Left renal cortex interstitium (tissue), 4 donors: ENCODE measurements around the gene ERRFI1. TPM values are rescaled to one million over a fixed set of nuclear protein-coding genes. Genes with fewer than 3 reads are reported as not detected.

Experiments
- DNase-seq, 4 donors: peaks; one replicate each; pipeline ENCODE4 v3.0.0-alpha.2; 2013; ENCODE audit warnings: low read depth in 4 of 4, low spot score in 2 of 4, missing footprints in 1 of 4
- polyA plus RNA-seq, 4 donors: library from polyadenylated mRNA; unstranded; fragments of 120-200 nt; gene quantifications; one replicate each; pipeline ENCODE4 v1.2.1, GENCODE V29; 2013; ENCODE audit not compliant: insufficient read length in 4 of 4

The ERRFI1 gene
- polyA plus RNA-seq, 4 donors: 18.9 to 24.8 (median 20.6) TPM

DNA sequence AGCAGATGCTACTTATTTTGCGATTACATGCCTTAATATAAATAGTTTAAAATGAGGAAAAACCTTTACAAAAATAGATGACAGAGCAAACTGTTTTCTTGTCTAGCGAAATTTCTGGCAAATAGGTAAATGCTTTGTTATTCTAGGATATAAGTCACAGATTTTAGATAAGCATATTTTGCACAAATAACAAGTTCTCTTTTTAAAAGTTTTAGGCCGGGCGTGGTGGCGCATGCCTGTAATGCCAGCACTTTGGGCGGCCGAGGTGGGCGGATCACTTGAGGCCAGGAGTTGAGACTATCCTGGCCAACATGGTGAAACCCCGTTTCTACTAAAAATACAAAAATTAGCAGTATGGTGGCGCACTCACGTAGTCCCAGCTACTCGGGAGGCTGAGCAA lies 20.3 kb upstream of the ERRFI1 start:
- no peak for DNase-seq

DNA sequence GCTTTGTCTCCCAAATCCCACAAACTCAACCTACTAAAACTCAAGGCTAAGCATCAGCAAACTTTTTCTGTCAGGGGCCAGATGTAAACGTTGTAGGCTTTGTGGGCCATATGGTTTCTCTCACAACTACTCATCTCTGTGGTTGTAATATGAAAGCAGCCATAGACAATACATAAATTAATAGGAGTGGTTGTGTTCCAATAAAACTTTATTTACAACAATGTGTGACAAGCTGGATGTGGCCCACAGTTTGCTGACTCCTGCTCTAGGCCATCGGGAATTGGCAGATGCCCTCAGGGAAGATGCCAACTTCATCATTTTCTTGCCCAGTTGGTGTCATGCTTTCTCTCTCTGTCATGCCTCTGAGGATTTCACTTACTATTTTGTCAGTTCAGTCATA lies 17.5 kb upstream of the ERRFI1 start:
- DNase-seq: no peak

DNA sequence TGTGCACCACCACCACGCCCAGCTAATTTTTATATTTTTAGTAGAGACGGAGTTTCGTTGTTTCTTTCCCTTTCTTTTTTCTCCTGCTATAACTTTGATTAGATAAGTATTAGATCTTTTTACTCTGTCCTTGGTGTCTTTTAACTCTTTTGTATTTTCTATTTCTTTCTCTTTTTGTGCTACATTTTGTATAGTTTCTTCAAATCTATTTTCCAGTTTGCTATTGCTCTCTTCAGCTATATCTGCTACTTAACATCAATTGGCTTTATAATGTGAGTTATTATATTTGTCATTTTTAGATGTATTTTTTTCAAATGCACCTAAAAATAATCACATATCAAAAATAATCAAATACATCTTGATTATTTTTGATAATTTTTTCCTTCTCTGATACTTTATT lies 16.0 kb upstream of the ERRFI1 start:
- no peak for DNase-seq

DNA sequence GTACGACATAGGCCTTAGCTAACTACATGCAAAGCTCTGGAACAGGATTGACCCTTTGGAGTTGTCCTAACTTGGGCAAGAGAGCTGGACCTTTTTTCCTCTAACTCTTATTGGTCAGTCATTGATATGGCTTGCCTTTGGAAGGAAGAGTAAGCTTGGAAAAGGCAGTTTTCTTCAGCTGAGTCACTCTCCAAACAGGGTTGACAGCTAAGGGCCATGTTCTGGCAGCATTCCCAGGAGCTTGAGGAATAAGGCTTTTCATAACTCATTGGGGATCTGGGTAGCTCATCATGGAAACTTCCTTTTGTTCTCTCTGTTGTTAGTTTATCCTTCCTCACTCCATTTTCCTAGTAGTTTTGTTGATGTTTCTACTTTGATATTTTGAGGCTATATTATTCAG lies 14.5 kb upstream of the ERRFI1 start:
- DNase-seq: no peak

DNA sequence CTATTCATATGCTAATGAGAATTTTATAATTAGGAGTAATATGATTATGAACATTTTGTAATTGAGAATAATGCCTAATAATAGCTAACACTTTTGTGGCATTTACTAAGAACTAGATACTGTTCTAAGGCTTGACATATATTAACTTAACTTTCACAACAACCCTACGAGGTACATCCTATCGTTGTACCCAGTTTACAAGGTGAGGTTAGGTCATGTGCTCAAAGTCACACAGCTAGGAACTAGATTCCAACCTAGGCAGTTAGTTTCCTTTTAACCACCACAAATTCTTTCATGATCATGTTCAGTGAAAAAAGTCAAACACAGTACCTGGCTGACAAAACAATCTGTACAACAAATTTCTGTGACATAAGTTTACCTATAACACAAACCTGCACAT lies 13.0 kb upstream of the ERRFI1 start:
- no peak for DNase-seq

DNA sequence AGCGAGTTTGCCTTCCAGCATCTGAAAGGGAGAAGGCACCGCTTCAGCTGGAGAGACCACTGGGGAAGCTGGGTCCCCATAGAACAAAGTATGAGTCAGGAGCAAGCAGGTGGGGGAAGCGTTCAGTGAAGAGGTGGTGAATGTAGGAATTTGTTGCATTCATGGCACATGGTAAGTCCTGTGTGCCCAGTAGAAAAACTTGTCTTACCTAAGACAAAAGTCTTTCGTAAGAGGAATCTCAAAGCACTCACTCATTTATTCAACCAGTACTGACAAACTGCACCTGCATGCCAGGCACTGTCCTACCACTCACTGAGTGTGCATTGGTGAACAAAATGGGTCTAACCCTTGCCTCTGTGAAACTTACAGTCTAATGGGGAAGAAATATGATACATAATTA lies 9.2 kb upstream of the ERRFI1 start:
- no peak for DNase-seq

DNA sequence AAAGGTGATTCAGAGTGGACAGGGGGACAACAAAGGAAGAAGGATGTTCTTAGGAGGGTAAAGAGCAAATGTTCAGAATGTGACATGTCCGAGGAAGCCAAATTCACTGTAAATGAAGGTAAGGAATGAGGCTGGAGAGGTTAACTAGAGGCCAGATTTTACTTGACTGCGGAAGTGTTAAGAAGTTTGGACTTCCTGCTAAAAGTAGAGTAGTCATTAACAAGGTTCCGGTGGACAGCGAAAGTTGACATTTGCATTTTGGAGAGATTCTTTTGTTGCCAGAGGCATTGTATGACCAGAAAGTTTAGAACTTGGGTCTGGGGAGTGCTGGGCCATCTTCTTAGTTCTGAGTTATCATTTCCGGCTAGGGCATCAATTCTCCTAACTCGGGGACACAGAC lies 7.2 kb upstream of the ERRFI1 start:
- DNase-seq: no peak

DNA sequence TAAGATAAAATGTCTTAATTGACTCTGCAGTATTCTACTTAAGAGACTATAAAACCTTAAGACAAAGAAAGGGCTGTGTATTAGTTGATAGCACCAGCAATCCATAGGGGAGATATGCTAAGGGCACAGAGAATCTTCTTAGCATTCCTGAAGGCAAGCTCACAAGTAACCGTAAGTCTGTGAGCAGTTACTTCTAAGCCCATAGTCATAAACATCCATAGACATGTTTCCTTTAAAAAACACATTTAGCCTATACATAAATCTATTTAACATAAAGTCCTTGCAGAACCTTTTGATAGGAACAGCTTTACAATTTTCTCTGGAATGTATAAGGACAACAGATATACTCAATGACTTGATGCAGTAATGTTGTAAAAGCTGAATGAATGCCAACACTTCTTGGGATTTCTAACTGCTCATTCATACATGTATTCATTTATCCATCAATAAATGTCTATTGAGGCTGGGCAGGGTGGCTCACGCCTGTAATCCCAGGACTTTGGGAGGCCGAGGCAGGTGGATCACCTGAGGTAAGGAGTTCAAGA lies 6.3 kb upstream of the ERRFI1 start:
- no peak for DNase-seq

DNA sequence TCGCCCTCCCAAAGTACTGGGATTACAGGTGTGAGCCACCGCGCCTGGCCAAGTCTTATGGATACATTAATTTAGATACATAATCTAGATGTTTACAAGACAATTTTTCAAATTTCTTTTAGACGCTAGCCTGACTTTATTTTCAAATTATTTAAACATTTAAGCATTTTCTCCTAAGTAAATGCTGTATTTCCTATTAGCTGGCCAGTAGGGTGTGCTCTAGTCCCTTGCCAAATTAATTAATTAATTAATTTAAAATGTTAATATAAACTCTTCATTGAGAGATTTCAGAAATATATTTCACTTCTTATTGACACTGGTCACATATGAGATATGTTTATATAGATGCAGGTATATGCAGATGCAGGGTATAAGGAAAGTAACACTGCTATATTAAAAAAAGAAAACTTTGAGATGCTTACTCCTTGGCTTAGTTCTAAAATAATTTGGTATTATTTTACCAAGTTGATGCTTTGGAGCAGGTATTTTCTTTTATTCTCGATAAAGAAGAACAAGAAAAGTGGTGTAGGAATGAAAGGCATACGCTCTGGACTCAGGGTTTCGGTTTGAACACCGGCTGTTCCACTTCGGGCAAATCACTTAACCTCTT lies 5.2 kb upstream of the ERRFI1 start:
- DNase-seq: no peak

DNA sequence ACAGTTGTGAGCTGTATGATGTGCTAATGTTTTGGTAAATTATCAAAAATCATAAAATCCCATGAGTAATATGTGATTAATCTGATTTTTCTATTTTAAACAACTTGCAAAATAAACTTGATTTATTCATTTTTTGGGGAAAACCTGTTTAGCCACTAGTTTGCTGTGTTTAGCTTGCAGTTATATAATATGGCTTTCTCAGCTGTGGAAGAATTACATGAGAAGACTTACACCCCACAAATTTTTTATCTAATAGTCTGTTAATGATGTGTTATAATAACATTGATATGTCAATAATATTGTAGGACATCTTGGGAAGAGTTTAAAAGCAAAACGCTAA lies 2.4 kb upstream of the ERRFI1 start:
- DNase-seq: no peak

DNA sequence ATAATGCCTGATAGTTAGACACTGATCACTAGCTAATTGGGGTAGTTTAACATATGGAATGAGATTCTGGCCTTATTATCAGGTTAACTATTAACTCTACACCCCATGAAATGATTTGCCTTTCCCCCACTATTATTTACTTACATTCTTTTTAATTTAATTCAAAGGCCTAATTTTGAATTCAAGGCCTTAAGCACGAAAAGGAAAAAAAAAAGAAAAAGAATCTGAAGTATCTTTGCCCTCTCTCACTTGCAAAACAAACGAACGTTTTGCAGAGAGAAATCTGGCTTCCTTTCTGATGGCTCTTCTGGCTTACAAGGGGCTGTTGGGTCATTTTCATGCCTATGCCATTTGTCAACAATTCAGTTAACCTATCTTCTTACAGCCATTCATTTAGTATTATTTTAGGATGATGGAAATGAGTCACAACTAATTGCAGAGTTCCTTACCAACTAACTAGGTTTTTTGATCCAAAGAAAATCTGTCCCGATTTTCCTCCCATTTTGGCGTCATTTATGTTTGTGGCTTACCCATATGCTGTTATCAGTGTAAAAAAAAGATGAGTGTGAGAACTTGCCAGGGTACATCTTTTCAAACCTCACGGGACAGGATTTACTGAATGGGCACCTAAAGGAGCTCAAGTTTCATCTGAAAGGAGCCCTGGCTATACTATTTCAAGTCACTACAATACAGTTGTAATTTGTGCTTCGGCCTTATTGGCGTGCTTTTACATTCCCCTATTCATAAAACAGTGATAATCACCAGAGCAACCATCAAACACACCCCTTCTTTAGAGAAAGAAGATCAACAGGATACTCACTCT lies 1.9 kb upstream of the ERRFI1 start:
- DNase-seq: no peak

DNA sequence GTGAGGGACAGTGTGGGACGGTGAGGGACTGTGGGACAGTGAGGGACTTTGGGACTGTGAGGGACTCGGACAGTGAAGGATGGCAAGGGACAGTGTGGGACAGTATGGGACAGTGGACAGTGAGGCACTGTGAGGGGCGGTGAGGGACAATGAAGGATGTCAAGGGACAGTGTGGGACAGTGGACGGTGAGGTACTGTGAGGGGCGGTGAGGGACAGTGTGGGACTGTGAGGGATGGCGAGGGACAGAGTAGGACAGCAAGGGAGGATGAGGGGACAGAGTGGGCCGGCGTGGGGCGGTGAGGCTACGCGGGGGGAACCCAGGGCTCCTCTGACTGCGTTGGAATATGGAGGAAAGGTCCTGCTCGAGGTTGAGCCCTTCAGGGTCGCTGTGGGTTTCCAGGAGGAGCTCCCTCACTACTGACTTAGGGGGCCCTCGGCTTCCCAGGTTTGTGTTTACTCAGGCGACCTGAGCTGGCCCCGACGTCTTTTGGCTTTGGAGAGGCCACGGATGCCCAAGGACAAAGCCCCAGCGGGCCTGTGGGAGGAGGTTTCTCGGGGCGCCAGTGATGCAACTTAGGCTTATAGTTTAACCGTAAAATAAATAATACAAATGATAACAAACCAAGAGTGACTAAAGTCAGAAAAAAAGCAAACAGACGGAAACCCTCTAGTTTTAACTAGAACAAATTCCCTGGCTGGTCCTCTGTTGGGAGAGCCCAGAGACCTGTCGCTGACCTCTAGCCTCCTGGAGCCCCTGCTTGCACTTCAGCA lies 1.1 kb upstream of the ERRFI1 start:
- no peak for DNase-seq

DNA sequence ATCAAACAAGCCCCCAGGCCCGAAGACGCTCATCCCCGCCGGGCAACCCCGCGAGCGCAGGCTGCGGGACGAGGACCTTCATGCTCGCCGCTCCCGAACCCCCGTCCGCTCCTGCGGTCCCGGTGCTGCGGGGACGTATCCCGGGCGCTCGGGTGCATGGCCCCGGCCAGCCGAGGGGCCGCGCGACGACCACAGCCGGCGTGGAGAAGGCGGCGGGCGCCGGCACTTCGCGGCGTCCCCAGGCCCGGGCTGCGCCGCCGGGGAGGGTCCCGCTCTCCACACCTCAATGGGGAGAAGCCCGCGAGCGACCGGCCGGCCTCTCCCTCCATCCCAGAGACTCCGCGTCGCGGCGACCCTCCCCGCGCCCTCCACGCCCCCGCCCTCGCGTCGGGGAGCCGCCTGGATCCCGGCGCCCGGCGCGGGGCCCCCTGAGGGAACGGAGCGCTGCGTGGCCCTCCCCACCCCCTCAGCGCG lies 401 bp downstream of the ERRFI1 start:
- no peak for DNase-seq

DNA sequence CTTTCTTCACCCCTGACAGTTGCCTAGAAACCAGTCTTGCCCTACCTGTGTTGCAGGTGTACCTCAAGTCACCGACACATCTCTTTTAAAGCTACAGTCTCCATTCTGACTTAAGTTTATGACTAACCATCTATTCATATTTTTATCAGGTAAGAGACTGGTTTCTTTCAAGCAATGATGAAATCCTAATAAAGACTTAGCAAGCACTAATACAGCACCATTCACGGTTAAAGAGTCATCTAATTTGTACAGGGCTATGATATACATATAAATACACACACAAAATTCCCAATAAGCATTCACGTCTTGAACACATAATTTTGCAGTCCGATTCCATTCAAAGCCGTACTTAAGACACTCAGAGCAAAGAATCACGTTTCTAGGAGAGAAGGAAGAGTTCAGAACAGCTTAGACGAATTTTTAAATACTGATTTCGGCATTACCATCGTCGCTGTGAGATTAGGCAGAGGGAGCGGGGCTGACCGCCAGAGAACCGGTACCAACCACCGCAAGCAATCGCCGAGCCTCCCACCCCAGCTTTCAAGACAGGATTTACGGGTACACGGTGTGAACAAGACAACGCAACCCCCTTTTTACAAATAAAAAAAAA lies 943 bp downstream of the ERRFI1 start:
- no peak for DNase-seq

DNA sequence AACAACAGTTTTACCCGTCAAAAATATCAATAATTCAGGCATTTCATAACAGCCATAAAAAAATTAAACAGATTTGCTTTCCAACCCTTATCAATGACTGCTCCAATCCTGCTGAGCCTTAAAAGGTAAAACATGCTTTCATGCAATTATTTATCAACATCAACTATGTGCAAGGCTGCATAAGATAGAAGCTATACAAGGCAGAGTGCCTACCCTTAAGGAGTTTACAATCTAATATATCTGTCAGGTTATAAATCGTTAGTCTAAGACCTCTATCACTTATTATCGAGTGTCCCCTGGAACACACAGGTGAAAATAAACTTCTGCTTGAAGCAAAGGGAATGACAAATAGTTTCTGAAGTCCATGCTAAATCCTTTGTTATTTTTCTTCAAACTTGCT lies 1.8 kb downstream of the ERRFI1 start:
- DNase-seq: no peak

DNA sequence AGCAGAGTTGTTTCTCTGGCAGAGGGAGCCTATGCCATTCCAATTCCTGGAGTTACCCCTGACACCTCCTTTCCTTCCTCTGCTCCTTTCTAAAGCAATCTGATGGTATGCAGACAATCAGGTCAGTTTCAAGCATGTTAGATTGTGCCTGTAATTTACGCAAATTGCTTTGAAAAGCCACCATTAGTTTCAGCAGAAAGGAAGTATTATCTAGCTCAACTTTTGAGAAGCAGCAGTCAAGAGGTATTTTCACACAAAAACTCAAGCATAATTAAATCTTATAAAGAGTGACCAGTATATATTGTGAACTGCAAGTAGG lies 2.2 kb downstream of the ERRFI1 start:
- no peak for DNase-seq

DNA sequence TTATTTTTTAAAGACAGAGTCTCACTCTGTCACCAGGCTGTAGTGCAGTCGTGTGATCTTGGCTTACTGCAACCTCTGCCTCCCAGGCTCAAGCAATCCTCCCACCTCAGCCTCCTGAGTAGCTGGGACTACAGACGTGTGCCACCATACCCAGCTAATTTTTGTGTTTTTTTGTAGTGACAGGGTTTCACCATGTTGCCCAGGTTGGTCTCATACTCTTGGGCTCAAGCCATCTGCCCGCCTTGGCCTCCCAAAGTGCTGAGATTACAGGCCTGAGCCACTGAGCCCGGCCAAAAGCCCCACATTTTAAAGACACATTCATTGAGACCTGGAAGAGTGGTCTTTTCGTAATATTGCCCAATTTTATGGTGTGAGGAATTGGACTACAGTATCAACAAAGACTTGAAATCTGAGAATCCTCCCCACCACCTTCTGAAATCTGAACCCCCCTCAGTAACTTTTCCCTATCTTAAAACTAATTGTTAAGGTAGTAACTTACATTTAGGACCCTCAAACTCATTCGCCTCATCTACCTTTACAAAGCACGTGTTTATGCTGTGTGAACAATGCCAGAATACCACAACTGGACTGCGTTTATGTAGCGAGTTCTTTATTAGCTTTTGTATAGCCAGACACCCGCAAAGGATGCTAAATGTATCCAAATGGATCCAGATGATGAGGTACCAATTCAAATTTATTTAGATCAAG lies 2.7 kb downstream of the ERRFI1 start:
- no peak for DNase-seq

DNA sequence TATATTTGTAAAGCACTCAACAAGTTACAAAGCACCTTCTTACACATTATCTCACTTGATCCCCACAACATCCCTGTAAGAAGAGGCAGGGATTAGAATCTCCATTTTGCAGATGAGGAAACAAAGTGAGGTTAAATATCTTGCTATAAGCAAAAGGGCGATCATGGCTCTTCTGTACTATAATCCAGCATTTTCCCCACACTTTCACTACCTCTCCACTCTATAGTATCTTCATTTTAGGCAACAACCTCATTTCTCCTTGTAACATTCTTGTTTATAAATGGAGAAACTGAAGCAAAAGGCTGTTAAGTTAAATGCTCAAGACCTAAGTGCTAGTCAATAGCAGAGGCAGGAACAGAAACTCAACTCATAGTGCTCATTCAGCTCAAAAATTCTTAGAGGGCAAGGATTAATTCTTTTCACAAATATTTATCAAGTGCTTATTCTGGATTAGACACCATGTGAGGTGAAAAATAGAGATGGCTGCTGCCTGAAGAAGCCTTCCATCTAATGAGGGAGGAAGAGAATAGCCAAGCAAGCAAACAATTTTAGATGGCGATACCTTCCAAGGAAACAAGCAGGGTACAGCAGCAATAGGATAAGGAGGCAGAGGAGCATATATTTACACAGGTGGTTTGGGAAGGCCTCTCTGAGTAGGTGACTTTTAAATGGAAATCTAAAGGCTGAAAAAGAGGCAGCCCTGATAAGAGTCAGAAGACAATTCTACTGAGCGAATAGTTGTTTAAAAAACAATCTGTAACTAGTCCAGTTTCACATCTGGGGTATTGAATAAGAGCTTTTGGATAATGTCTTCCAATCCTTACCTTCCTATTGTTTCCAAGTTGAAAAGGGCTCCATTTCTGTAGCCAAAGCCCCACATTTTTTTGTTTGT lies 3.5 kb downstream of the ERRFI1 start:
- DNase-seq: no peak

DNA sequence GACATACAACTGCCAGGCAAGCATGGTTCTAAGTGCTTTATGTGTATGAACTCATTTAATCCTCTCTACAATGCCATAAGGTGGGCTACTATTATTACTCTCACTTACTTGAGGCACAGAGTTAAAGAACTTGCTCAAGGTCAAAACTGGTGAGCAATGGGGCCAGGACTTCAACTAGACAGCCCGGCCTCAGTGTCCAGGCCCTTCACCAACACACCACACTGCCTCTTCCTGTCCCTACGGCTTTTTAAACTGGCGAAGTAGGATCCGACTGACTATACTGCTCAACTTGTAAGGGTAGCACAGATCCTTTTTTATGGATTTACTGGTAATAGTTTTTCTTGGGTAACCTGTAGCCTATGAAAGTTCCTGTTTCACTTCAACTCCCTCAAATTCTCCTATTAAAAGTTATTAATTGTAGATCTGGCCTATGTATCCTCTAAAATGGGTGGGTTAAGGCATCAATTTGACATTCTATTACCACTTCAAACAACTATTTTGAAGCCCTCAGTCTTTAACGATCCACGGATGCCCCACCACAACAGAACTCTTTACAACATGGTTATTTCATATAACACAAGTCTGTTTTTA lies 4.3 kb downstream of the ERRFI1 start:
- no peak for DNase-seq
